Measurements from ENCODE around the gene MIF4GD.
"Not testable (repeated sequence)": the region's sequence is repeated elsewhere in the genome, so short reads cannot be mapped to it uniquely, and the experiment has no call there.

MIF4GD gene

DNA sequence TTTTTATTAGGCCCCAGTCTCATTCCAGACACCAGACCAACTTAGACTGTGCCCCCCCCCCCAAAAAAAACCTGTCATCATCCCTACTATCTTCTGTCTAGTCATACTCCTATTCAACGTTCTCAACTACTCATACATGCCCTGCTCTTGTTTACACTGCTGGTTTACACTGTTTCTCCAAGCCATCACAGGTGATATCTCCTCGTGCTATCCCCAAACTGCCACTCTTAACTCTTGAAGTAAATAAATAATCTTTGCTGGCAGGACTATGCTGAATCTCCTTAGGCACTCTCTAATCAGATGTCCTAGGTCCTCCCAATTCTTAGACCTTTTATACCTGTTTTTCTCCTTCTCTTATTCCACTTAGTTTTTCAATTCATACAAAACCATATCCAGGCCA, 13.8 kb downstream of the MIF4GD start:
- not testable (repeated sequence) for DNase-seq

DNA sequence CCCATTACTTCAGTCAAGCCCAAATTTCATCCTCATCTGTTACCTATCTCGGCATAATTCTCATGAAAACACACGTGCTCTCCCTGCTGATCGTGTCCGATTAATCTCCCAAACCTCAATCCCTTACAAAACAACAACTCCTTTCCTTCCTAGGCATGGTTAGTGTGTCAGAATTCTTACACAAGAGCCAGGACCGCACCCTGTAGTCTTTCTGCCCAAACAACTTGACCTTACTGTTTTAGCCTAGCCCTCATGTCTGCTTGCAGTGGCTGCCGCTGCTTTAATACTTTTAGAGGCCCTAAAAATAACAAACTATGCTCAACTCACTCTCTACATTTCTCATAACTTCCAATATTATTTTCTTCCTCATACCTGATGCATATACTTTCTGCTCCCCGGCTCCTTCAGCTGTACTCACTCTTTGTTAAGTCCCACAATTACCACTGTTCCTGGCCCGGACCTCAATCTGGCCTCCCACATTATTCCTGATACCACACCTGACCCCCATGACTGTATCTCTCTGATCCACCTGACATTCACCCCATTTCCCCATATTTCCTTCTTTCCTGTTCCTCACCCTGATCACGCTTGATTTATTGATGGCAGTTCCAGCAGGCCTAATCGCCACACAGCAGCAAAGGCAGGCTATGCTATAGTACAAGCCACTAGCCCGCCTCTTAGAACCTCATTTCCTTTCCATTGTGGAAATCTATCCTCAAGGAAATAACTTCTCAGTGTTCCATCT, 14.9 kb downstream of the MIF4GD start:
- not testable (repeated sequence) for DNase-seq

GRCh38 chr17:75252039-75252816, 18.8 kb downstream of the MIF4GD start:
- no peak for DNase-seq

GRCh38 chr17:75250009-75250471, 21.0 kb downstream of the MIF4GD start:
- DNase-seq: peak; percentile 74

GRCh38 chr17:75249564-75249963, 21.5 kb downstream of the MIF4GD start:
- DNase-seq: no peak

DNA sequence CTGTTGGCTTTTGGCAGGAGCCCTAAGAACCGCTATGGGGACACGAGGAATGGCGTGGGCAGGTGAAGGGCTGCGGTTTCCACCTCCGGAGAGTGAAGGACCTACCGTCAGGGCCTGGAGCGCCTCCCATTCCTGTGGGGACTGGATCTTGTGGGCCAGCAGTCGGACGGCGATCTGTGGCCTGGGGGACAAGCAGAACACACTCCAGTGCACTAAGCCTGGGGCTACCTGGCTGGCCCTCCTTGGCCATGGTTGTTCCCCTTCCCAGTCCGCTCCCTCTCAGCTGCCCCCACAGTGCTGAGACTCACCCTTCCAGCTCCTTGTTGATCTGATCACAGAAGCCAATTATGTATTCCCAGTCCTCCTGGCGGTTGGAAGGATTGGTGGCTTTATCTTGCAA, 24.6 kb downstream of the MIF4GD start:
- DNase-seq: no peak

GRCh38 chr17:75245011-75245410, 26.0 kb downstream of the MIF4GD start:
- no peak for DNase-seq

DNA sequence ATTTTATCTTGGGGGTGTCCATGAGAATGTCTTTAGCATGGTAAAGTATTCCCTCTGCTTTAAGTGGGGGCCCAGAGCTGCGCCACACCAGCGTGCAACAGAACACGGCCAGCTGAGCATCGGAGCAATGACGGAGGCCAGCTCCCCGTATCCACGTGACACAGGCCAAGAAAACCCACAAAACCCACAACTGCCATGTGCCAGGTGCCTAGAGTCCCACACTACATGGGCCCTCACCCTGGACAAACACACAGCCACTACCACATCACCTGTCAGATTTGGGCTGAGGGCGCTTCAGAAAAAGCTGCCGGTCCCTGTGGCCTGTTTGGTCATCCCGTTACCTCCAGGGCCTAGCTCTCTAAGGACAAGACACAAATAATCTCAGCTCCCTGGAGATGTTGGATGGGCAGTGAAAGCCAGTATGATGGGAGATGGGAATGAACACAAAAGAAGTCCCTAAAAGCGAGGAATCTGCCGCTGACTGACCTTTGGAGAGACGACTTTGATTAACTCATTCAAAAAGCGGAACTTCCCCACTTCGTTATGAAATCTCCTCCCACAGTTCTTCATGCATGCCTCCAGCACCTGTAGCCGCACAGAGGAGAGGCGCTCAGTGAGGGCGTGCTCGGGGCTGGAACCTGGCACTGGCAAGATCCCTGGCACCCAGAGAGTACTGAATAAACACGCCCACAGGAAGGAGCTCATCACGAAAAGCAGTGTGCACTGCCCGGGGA, 26.7 kb downstream of the MIF4GD start:
- DNase-seq: no peak

GRCh38 chr17:75242461-75243042, 28.5 kb downstream of the MIF4GD start:
- DNase-seq: no peak

DNA sequence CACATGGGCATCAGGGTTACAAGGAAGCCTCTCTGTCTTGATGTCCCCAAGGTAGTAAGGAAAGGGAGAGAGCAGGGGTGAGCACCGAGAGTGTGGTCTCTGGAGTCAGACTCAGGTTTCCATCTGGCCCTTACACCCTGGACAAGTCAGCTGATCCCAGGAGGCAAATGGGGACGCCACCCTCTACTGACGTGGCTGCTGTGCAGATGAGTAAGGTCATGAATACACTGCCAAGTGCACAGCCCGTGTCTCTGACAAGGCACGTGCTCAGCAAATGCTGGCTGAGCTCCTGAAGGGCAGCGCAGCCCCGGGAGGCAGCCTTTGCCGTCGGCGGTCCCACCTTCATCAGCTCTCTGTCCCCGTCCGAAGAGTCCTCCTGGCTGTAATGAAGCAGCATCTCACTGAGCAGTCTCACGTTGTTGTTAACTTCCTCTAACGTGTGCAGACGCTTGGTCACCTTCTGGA, 29.0 kb downstream of the MIF4GD start:
- no peak for DNase-seq

DNA sequence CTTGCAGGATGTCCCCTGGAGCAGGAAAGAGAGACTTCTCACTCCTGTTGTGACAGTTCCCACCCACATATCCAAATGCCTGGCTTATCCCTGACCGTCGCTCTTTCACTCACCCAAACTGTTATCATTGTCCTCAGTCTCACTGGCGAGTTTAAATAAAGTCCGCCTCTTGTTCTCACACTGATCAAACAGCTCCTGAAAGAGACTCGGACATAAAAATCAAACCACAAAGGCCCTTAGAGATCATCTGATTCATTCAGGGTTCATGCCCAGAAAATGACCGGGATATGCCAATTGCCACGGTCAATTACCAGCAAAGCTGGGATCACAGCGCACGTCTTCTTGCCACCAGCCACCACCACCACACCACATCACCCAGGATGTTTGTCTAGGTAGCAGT, 29.5 kb downstream of the MIF4GD start:
- no peak for DNase-seq

GRCh38 chr17:75241143-75241430, 29.9 kb downstream of the MIF4GD start:
- DNase-seq: no peak

- no peak for DNase-seq
Observed at GRCh38 chr17:75240394-75241142, 30.5 kb downstream of the MIF4GD start.

GRCh38 chr17:75239778-75240393, 31.1 kb downstream of the MIF4GD start:
- no peak for DNase-seq

- DNase-seq: no peak
Observed at GRCh38 chr17:75239214-75239613, 31.8 kb downstream of the MIF4GD start.

DNA sequence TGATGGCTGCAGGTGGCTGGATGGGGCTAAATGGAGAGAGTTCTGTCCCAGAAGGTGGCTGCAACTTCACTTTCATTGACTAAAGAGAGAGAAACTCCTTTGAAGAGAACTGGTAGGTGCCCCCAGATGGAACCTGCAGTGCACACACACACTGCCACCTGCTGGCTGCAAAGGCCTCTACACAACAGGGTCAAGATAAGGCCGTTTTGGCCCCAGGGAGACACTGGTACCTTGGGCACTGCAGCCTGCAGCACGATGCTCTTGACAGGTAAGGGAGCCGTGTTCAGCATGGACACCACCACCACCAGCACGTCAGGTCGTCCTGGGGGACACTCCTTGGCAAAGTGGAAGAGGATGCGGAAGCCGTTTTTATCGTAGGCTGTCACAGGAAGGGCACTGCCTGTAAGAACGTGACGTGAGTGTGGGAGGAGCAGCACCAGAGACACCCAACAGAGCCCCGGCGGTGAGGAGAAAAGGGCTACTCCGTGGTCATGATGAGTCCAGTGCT, 32.3 kb downstream of the MIF4GD start:
- DNase-seq: peak; percentile 31

- DNase-seq: no peak
Observed at GRCh38 chr17:75238020-75238580, 32.9 kb downstream of the MIF4GD start.

DNA sequence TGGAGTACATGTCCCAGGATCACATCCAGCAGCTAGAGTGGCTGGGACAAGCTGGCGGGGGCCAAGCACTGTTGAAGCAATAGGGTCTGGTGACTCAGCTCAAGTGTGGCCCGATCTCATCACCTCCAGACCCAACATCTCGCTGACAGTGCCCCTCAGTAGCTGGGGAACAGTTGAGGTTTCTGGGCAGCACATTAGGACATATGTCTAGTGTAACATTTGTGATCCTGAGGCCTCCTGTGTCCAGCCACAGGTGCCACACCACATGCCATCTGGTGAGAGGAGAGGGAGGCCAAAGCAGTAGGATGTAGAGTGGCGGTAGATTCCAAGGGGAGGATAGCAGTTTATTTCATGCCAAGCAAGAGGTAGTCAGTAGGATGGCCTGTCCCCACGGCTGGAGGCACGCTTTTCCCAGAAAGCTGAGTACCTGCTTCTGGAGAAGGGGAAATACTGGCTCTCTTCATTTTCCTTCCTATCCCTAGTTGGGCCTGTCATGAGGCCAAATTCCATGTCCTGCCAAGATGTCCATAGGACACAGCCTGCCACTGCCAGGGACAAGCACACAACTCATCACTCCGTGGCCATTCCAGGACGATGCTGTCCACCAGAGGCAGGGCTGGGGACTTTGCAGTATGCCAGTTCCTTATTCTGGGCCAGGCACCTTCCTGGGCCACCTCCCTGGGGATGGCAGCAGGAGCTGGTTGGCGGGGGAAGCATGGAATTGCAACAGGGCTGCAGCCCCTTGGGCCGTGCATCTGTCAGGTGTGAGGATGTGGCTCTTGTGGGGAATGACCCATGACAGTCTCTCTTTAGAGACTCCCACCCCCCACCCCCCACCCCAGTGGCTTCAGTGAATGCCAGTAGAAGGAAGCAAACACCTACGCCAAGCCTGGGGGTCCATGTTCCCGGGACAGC, 33.7 kb downstream of the MIF4GD start:
- DNase-seq: no peak

DNA sequence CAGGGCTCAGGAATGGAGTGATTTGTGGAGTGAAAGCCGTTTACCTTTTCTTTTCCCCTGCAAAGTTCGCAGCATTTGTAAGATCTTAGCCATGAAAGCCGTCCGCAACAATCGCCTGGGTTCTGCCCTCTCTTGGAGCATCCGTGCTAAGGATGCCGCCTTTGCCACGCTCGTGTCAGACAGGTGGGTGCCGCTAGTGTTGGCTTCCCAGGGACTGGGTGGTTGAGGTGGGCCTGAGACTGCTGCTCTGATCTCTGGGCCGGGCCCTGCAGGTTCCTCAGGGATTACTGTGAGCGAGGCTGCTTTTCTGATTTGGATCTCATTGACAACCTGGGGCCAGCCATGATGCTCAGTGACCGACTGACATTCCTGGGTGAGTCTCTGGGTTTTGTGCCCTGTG, 38.2 kb downstream of the MIF4GD start:
- DNase-seq: no peak

GRCh38 chr17:75231741-75232464, 39.1 kb downstream of the MIF4GD start:
- DNase-seq: no peak

Data from activated CD4-positive, alpha-beta T cell treated with anti-CD3 and anti-CD28 coated beads for 1 hour (primary cell).